SW480 (cell line): ENCODE results near the gene CRACR2A.

Experiments
- DNase-seq: peaks from one replicate; pipeline ENCODE4 v3.0.0-alpha.2; 2016; ENCODE audit warnings: low spot score

The CRACR2A gene

DNA sequence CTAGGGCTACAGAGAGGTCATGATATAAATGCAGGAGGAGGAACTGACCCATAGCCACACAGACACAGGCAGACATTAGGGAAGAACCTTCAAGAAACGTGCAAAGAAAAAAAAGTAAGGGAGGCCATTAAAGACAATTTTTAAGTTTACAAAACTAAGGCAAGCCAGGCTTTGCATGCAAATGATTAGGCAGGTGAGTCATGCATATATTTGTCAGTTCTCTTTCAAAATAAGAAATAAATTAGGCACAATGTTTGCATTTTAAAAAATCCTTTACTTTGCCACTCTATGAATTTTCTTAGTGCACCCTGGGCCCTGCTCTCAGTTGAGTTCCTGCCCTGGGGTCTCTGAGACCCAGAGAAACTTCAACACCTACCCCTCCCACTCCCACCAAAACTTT is 186.9 kb downstream of the CRACR2A start:
- no peak for DNase-seq
